CD4-positive, alpha-beta T cell treated with Interleukin-1 beta for 1 hour (primary cell): Measurements from ENCODE around the gene INPP5K.

ENCODE experiments used
- DNase-seq, 2 donors: peaks; one replicate each; pipeline ENCODE4 v3.0.0-alpha.2; 2020 to 2022

Gene INPP5K

GRCh38 chr17:1504866-1505265 is 11.5 kb downstream of the INPP5K start:
- no peak for DNase-seq

DNA sequence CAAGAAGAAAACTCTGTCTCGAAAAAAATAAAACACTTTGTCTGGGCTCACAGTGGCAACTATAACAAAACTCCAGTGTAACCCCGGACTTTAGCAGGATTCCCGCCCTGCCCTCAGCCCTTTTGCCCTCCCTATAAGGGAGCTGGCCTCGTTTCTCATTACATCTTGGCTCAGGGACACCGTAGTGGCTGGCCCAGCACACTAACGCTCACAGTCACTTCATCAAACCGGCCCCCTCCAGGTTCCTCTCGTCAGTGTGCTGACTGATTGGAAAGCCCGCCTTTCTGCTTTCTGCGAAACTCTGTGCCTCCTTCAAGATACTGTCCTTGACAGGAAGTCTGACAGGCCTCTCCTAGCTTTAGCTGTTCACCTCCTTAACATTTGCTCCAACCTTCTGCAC is 12.7 kb downstream of the INPP5K start:
- DNase-seq = no peak

GRCh38 chr17:1498869-1499268 is 17.5 kb downstream of the INPP5K start:
- DNase-seq = no peak

DNA sequence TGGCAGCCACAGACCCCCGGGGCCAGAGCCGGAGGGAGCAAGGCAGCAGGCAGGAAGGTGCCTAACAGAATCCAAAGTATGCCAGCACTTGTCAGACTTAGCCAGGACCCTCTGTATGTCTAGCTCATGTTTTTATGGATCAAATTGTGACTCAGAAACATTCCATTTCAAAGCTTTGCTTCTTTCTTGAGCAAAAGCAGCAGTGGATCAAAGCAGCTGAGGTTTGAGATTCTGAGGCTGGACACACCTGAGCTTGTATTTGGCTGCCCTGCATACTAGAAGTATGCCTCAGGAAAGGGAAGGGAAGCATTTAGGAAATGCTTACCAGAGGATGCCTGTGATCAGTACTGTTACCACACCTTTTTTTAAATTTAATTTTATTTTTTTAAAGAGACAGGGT is 18.2 kb downstream of the INPP5K start:
- no peak for DNase-seq

- no peak for DNase-seq
Observed at GRCh38 chr17:1497831-1498230, 18.6 kb downstream of the INPP5K start.

DNA sequence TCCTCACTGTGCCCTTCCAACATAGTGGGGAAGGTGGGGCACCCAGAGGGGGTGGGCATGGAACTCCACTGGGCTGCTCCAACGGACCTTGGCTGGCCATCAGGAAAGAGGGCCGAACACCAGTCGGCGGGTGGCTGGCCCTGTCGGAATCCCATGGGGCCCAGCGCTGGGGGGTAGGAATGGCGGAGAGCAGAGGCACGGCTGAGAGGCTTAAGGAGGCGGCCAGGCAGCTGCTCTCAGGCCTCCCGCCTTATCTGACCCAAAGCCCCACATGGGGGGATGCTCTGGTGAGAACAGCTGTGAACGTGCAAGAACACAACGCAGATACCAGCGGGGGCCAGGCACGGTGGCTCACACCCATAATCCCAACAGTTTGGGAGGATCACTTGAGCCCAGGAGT is 19.5 kb downstream of the INPP5K start:
- DNase-seq = no peak

DNA sequence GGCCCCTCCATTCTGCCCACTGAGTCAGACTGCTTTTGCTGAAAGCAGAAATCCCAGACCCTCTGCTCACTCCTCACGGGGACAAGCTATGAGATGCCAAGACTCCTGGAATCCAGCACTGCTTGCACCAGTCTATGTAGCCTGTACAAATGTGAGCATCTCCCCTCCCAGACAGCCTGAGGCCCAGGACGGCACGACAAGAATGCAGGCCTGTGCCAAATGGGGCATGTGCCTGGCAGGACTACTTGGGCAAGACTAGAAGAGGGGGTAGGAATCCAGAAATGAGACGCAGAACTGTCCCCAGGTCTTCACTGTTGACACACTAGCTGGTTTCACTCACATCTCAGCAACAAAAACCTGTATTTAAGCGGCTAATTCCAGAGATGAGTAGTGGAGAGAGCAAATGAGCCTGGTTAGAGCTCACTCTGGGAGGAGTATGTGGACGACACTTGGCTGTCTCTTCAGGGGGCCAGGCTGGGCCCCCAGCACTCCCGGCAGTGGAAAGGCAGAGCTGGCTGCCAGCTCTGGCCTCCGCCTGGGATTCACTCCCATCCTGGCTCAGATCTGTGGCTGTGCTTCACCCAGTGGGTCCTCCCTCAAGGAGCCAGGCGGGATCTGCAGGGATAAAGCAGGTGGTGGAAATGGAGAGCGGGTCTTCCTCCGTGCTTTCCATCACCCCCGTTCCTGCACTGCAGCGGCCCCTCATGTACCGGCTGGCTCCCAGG is 21.0 kb downstream of the INPP5K start:
- DNase-seq = no peak

DNA sequence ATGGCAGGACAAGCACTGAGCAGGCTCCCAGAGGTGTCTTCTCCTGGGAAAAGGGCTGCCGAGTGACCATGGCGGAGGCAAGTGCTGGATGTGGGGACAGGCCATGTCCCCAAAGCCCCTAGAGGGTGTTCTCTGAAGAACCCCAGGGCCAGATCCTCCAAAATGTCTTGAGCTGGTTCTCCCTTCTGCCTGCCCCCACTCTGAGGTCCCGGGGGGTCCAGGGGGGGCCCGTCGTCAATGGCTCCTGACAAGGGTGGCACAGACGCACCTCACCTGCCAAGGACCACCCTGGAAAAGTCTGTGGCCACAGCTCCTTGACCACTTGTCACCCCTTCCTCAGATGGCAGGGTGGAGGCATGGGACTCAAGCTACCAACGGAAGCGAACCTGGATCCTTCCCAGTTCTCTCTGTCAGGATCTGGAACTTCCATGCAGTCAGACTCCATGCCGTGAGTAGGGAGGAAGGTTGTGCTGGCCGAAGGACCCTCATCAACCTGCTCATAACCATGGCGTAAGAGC is 21.6 kb downstream of the INPP5K start:
- DNase-seq = no peak

GRCh38 chr17:1494203-1494602 is 22.2 kb downstream of the INPP5K start:
- DNase-seq = no peak

GRCh38 chr17:1493291-1493980 is 23.0 kb downstream of the INPP5K start:
- DNase-seq = no peak

GRCh38 chr17:1492249-1493206 is 23.9 kb downstream of the INPP5K start, which contains the start of gene MYO1C:
MYO1C (minus strand) TSS chr17:1492686; CDS start chr17:1492487, 199 bp downstream.
- no peak for DNase-seq

- DNase-seq = peak; percentile 51 to 54
Observed at GRCh38 chr17:1491443-1492248, 24.8 kb downstream of the INPP5K start.

GRCh38 chr17:1490643-1491442 is 25.6 kb downstream of the INPP5K start:
- DNase-seq = peak; percentile 62 to 65

- no peak for DNase-seq
Observed at GRCh38 chr17:1488826-1489270, 27.6 kb downstream of the INPP5K start.

DNA sequence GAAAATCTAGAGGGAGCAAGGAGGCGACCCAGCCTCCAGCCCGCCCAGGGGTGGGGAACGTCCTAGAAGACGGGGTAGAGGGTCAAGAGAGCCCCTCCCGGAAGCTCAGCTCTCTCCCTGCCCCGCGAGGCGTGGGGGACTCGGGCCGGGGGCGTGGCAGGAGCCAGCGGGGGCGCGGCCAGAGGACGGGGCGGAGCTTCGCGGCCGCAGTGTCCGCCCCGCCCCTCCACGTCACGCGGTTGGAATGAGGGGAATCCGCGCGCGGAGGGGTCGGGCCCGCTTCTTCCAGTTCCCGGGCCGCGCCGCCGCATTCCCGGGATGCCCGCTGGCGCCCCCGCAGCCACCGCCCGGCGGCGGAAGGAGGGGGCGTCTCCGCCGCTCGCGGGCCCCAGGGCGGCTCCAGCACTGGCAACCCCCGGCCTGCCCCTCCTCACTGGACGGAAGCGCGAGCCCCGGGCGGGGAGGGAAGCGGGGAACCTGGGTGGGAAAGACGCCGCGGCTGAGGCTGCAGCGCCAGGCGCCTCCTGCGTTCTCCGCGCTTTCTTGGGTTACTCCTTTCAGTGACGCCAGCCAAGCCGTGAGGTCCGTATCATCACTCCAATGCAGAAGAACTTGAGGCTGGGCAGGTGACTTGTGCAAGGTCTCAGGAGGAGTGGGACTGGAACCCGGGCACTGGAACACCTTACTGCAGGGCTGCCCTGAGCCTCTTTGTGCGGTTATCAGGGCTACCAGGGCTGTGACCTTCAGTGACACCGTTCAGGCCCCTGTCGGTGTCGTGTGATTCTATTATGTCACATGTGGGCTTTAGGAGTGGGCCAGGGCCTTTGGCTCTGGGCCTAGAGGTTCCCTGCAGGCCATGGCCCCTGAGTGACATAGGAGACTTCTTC is 28.2 kb downstream of the INPP5K start:
- DNase-seq = peak; percentile 71 to 75

- peak; percentile 77 to 78 for DNase-seq
Observed at GRCh38 chr17:1486802-1487695, 29.4 kb downstream of the INPP5K start.

DNA sequence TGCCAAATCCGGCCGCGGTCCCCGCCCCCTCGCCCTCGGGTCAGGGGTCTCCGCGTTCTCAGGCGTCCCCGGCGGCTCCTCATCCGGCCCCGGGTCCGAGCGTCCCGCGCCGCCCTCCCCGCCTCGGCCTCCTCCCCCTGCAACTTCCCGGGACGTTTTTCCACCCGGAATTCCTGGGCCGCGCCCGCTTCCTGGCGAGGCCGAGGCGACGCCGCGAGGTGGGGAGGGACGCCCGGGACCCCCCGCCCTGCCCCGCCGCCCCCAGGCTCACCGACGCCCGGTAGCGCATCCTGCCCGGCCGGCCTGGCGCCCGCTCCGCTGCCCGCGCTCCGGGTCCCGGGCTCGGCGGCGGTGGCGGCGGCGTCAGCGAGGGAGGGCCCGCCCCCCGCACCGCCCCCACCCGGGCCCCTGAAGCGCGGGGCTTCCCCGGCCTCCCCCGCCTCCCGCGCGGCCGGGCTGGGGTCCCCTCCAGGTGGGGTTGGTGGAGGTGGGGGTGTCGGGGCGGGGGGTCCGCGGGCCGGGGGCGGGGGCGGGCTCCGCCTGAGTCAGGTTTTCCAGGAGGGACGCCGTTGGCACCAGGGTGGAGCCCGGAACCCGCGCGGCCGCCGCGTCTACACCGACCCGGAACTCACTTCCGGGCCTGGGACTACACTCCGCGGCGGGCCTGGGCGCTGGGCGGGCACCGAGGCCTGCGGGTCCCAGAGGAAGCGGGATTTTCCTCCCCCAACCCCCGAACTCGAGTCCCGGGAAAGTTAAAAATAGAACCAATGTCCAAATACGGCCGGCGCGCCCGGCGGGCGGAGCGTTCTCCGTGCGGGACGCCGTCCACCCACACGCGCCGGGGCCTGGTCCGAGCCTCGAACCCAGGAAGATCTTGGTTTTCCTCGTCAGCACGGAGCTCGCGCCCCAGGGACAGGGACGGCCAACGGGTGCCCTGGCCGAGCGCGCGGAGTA is 30.7 kb downstream of the INPP5K start:
- peak; percentile 56 to 66 for DNase-seq
